HCT116 (cell line): ENCODE data around the gene PARVG. TPM values are rescaled to one million over a fixed set of nuclear protein-coding genes. Genes with fewer than 3 reads are reported as not detected.

Source experiments
- ATAC-seq: fragments of 200-7000 bp; cut with Tn5 transposase; 2 replicates; pipeline ENCODE4 v1.9.1; 2020; ENCODE audit warnings: mild to moderate bottlenecking, moderate library complexity
- BruUV-seq: library from RNA; stranded (reverse); fragments of 400-500 nt; replicated peaks from 2 replicates; lab custom pipeline; 2021; lab: Mats Ljungman, UMichigan
- CTCF ChIA-PET: fragments of 300-600 bp; sonication (Branson Sonifier 250); formaldehyde crosslinking; loops from one replicate; lab custom pipeline; 2021; ENCODE audit warnings: antibody characterized with exemption; lab: Charles Lee
- POLR2A ChIA-PET: fragments of 300-600, 350-600 bp; sonication (Branson Sonifier 250); formaldehyde crosslinking; loops from one replicate; lab custom pipeline; 2021; ENCODE audit warnings: antibody characterized with exemption; lab: Charles Lee
- RAD21 ChIA-PET, 2 experiments: fragments of 300-600 bp; sonication (Branson Sonifier 250); formaldehyde crosslinking; loops; one replicate each; lab custom pipeline; 2023; ENCODE audit warnings: low total read pairs in 2 of 2; ENCODE audit not compliant: uncharacterized antibody in 2 of 2, unreplicated experiment in 2 of 2, low non-redundant PET in 1 of 2; lab: Charles Lee
- DNase-seq: peaks from one replicate; pipeline ENCODE4 v3.0.0-alpha.2; 2010; ENCODE audit warnings: low read depth, low spot score
- H2AFZ ChIP-seq: fragments of 200-600 bp; shearing (Covaris generic), sonication (generic); 2 replicates; pipeline ENCODE4 v1.6.1; 2017; ENCODE audit warnings: low read depth, mixed run types, mixed read lengths, antibody characterized with exemption, low read length; ENCODE audit not compliant: poor library complexity, severe bottlenecking
- H3K27ac ChIP-seq: 2 replicates; pipeline ENCODE4 v1.5.1; 2012; ENCODE audit warnings: low read depth, low read length
- H3K27me3 ChIP-seq: fragments of 200-600 bp; sonication (generic); 2 replicates; pipeline ENCODE4 v1.6.1; 2016; ENCODE audit warnings: mixed run types, low read length, mixed read lengths; ENCODE audit not compliant: insufficient read depth
- H3K36me3 ChIP-seq, 2 experiments: fragments of 200-500 bp in 1 of 2; fragments of 200-600 bp in 1 of 2; sonication (Bioruptor generic) in 1 of 2; sonication (generic) in 1 of 2; 2 replicates each; pipeline versions ENCODE4 v1.5.1 to v1.6.1; 2014 to 2016; ENCODE audit warnings: low read length in 2 of 2, inconsistent platforms in 1 of 2, mixed read lengths in 1 of 2, mixed run types in 1 of 2; ENCODE audit not compliant: insufficient read depth in 2 of 2, control insufficient read depth in 1 of 2
- H3K4me1 ChIP-seq, 2 experiments: fragments of 200-600 bp in 1 of 2; sonication (generic) in 1 of 2; 2 replicates each; pipeline versions ENCODE4 v1.5.1 to v1.6.1; 2012 to 2017; ENCODE audit warnings: low read length in 2 of 2, inconsistent platforms in 1 of 2, mild to moderate bottlenecking in 1 of 2, mixed read lengths in 1 of 2, mixed run types in 1 of 2, moderate library complexity in 1 of 2; ENCODE audit not compliant: insufficient read depth in 2 of 2, control insufficient read depth in 1 of 2
- H3K4me2 ChIP-seq: fragments of 200-600 bp; sonication (generic); 2 replicates; pipeline ENCODE4 v1.6.1; 2017; ENCODE audit warnings: mixed run types, low read length, mixed read lengths
- H3K4me3 ChIP-seq, 2 experiments: fragments of 200-600 bp in 1 of 2; sonication (generic) in 1 of 2; replicated peaks in 1 of 2; 2 replicates each; pipeline ENCODE4 v1.5.1; 2011 to 2016; ENCODE audit warnings: low read length in 2 of 2, control low read depth in 1 of 2, low read depth in 1 of 2, mild to moderate bottlenecking in 1 of 2, mixed read lengths in 1 of 2, mixed run types in 1 of 2
- H3K79me2 ChIP-seq: fragments of 200-600 bp; sonication (generic); 2 replicates; pipeline ENCODE4 v1.6.1; 2017; ENCODE audit warnings: mild to moderate bottlenecking, mixed run types, low read length, moderate library complexity, mixed read lengths; ENCODE audit not compliant: insufficient read depth
- H3K9ac ChIP-seq: fragments of 200-600 bp; sonication (generic); 2 replicates; pipeline ENCODE4 v1.6.1; 2016; ENCODE audit warnings: low read length, mixed read lengths
- H3K9me2 ChIP-seq: fragments of 200-600 bp; sonication (generic), shearing (Covaris generic); 2 replicates; pipeline ENCODE4 v1.6.1; 2017; ENCODE audit warnings: mixed run types, mild to moderate bottlenecking, moderate library complexity; ENCODE audit not compliant: insufficient read depth
- H3K9me3 ChIP-seq, 2 experiments: fragments of 200-500 bp in 1 of 2; fragments of 200-600 bp in 1 of 2; sonication (Bioruptor generic) in 1 of 2; sonication (generic) in 1 of 2; 2 replicates each; pipeline ENCODE4 v1.6.1; 2014 to 2017; ENCODE audit warnings: low read length in 2 of 2, mixed read lengths in 2 of 2, inconsistent platforms in 1 of 2, low read depth in 1 of 2, mild to moderate bottlenecking in 1 of 2, mixed run types in 1 of 2, moderate library complexity in 1 of 2; ENCODE audit not compliant: control insufficient read depth in 1 of 2, insufficient read depth in 1 of 2
- H4K20me1 ChIP-seq: fragments of 200-600 bp; sonication (generic), shearing (Covaris generic); 2 replicates; pipeline ENCODE4 v1.6.1; 2017; ENCODE audit warnings: mixed run types, mild to moderate bottlenecking, moderate library complexity; ENCODE audit not compliant: insufficient read depth
- ATF3 ChIP-seq: IDR thresholded peaks from 2 replicates; pipeline ENCODE4 v1.6.1; 2012
- CTCF ChIP-seq, 3 experiments: fragments of 200-600 bp in 1 of 3; sonication (generic) in 1 of 3; IDR thresholded peaks in 2 of 3; conservative IDR thresholded peaks in 1 of 3; 2 replicates each; pipeline ENCODE4 v1.5.1; 2012 to 2017; ENCODE audit warnings: low read depth in 2 of 3, low read length in 2 of 3, antibody characterized with exemption in 1 of 3, borderline replicate concordance in 1 of 3, control low read depth in 1 of 3, mild to moderate bottlenecking in 1 of 3, mixed read lengths in 1 of 3, mixed run types in 1 of 3, moderate library complexity in 1 of 3; ENCODE audit not compliant: insufficient read depth in 1 of 3
- EZH2 ChIP-seq: fragments of 200-600 bp; sonication (generic); IDR thresholded peaks from 2 replicates; pipeline ENCODE4 v1.6.1; 2017; ENCODE audit warnings: antibody characterized with exemption, mixed run types
- RAD21 ChIP-seq: IDR thresholded peaks from 2 replicates; pipeline ENCODE4 v1.6.1; 2012; ENCODE audit warnings: low read depth, mild to moderate bottlenecking
- ZBTB33 ChIP-seq: IDR thresholded peaks from 2 replicates; pipeline ENCODE4 v1.6.1; 2011; ENCODE audit warnings: mild to moderate bottlenecking, low read length, moderate library complexity; ENCODE audit not compliant: insufficient replicate concordance; ENCODE audit errors: extremely low read depth
- ZFX ChIP-seq: fragments of 450-650 bp; IDR thresholded peaks from 2 replicates; pipeline ENCODE4 v1.6.1; 2017
- intact Hi-C: fragments of 100-400 bp; cut with micrococcal nuclease; formaldehyde crosslinking; loops from 2 replicates; pipeline ENCODE4 v1.10.0; 2022
- total RNA-seq: library from RNA; stranded (reverse); gene quantifications from one replicate; pipeline ENCODE4 v1.2.1, GENCODE V29; 2021; ENCODE audit not compliant: unreplicated experiment

The PARVG gene
- total RNA-seq, 1 experiment from 2014 or later: 0.57 TPM

GRCh38 chr22:44207981-44208317, 27.2 kb downstream of the PARVG start:
- no peaks in the 10 kb centered on the region for H3K9me2 ChIP-seq
- H3K4me3 ChIP-seq: no peak overlapping the region

More at GRCh38 chr22:44207981-44208317, 27.2 kb downstream of the PARVG start:
- ChIA-PET POLR2A (no interaction called here), CTCF (no interaction called here), RAD21 (no interaction called here)
- H3K27me3 ChIP-seq: peaks cover 12% of the 10 kb centered on the region
- intact Hi-C loops: no loop called here
- H2AFZ ChIP-seq: no peak overlapping the region
- ATAC-seq (no peak), DNase-seq (no peak)
- TF ChIP-seq ATF3 (no peak), CTCF (IDR thresholded peaks at IDR 0.05 in 2 of 3, conservative IDR thresholded peaks at IDR 0.05 in 1 of 3; ENCODE audit: borderline replicate concordance in 1 of 3, insufficient read depth in 1 of 3, low read depth in 2 of 3, low read length in 2 of 3) (no peak), ZFX (no peak), EZH2 (no peak), ZBTB33 (no peak), RAD21 (no peak)
- H3K79me2 ChIP-seq: no peaks in the 10 kb centered on the region
- no peak overlapping the region for H3K4me2 ChIP-seq
- H4K20me1 ChIP-seq: no peaks in the 10 kb centered on the region
- H3K9me3 ChIP-seq: no peaks in the 10 kb centered on the region
- H3K27ac ChIP-seq: no peak overlapping the region
- BruUV-seq: no TSS peak
- no peaks in the 10 kb centered on the region for H3K4me1 ChIP-seq
- H3K9ac ChIP-seq: no peak overlapping the region
- no peaks in the 10 kb centered on the region for H3K36me3 ChIP-seq
